GM19455 (cell line): Measurements from ENCODE around the gene FBXO44.
A peak's percentile ranks its signal among the peaks of the same experiment; 100 is the strongest.
"Not testable (repeated sequence)": the region's sequence is repeated elsewhere in the genome, so short reads cannot be mapped to it uniquely, and the experiment has no call there.

ENCODE experiments used
- ATAC-seq: cut with Tn5 transposase; IDR thresholded peaks from one replicate; pipeline ENCODE4 v1.9.1; 2021; ENCODE audit not compliant: unreplicated experiment

The FBXO44 gene, protein sequence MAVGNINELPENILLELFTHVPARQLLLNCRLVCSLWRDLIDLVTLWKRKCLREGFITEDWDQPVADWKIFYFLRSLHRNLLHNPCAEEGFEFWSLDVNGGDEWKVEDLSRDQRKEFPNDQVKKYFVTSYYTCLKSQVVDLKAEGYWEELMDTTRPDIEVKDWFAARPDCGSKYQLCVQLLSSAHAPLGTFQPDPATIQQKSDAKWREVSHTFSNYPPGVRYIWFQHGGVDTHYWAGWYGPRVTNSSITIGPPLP

DNA sequence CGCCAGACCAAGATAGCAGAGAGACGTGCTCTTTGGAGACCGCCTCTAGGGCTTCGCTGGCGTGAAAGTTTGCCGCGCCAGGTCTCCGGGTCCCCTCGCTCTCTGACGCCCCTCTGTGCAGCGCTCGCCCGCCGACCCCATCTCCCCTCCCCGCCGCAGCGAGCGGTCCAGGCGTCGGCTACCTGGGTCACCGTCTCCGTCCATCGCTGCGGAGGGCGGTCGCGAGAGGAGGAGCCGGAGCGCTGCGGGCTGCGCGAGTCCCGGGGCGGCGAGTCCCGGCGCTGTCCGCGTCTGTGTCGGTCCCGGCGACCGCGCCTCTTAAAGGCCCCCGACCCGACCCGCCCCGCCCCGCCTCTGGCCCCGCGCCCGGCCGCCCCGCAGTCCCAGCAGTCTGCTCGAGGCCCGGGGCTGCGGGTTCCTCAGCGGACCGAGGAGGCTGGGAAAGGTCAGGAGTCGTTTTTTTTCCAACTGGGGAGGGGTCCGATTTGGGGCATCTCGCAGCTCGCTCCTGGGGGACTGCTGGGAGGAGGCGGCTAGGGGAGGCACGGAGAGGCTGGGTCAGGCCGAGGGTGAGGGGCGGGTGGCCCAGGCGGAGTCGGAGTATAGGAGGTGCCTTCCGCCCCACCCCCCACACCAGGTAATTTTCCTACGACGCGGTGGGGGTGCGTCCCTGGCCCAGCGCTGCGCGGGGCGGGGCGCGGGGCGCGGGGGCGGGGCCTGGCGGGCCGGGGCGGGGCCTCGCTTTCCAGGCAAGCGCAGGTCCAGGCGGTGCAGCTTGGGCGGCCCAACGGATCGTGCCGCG lies at the start of gene FBXO44, which contains the start of gene FBXO2:
Gene FBXO44, plus strand, starts transcription at position 741 of the 802 bp plus-strand sequence. CDS start 959 bp downstream, outside the sequence.
Gene FBXO2, minus strand, starts transcription at position 293 of the 802 bp plus-strand sequence. Its CDS starts 89 bp downstream, at position 204.
- ATAC-seq, result peak; percentile 65

DNA sequence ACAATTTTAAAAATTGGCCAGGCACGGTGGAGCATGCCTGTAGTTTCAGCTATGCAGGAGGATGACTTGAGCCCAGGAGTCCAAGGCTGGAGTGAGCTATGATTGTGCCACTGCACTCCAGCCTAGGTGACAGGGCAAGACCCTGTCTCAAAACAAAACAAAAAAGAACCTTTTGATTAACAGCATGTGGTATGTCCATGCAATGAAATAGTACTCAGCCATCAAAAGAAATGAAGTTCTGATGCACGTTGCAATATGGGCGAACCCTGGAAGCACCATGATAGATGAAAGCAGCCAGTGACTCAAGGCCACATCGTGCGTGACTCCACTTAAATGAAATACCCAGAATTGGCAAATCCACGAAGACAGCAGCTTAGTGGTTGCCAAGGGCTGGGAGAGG lies 47.9 kb upstream of the FBXO44 start:
- no peak for ATAC-seq

DNA sequence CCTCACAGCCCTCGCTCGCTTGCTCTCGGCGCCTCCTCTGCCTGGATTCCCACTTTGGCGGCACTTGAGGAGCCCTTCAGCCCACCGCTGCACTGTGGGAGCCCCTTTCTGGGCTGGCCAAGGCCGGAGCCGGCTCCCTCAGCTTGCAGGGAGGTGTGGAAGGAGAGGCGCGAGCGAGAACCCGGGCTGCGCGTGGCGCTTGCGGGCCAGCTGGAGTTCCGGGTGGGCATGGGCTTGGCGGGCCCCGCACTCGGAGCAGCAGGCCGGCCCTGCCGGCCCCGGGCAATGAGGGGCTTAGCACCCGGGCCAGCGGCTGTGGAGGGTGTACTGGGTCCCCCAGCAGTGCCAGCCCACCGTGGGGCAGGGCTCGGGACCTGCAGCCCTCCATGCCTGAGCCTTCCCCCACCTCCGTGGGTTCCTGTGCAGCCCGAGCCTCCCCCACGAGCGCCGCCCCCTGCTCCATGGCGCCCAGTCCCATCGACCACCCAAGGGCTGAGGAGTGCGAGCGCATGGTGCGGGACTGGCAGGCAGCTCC lies 46.0 kb upstream of the FBXO44 start:
- not testable (repeated sequence) for ATAC-seq

DNA sequence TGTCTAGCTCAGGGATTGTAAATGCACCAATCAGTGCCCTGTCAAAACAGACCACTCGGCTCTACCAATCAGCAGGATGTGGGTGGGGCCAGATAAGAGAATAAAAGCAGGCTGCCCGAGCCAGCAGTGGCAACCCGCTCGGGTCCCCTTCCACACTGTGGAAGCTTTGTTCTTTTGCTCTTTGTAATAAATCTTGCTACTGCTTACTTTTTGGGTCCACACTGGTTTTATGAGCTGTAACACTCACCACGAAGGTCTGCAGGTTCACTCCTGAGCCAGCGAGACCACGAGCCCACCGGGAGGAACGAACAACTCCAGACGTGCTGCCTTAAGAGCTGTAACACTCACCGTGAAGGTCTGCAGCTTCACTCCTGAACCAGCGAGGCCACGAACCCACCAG lies 45.3 kb upstream of the FBXO44 start:
- ATAC-seq, result not testable (repeated sequence)

DNA sequence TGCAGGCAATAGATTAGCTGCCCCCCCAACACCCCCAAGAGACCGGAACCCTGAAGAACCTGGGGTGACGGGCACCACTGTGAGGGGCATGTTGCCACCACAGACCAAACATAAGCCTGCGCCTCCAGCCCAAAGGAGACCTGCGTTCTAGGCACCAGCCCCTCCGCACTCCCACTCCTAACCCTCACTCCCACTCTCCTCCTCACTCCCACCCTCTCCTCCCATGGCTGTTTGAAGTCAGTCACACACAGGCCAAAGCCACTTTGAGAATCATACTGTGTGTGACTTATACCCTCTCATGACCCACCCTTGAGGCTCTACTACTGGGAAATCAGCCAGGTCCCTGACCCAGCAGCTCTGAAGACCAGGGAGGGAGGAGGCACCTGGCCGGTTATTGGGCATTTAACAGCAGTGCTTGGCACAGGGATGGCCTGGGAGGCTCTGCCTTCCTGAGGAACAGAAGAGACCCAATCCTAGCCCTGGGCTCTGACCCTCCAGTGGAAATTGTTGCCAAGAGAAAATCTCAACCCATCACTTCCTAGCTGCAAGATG lies 44.0 kb upstream of the FBXO44 start:
- ATAC-seq, result no peak

DNA sequence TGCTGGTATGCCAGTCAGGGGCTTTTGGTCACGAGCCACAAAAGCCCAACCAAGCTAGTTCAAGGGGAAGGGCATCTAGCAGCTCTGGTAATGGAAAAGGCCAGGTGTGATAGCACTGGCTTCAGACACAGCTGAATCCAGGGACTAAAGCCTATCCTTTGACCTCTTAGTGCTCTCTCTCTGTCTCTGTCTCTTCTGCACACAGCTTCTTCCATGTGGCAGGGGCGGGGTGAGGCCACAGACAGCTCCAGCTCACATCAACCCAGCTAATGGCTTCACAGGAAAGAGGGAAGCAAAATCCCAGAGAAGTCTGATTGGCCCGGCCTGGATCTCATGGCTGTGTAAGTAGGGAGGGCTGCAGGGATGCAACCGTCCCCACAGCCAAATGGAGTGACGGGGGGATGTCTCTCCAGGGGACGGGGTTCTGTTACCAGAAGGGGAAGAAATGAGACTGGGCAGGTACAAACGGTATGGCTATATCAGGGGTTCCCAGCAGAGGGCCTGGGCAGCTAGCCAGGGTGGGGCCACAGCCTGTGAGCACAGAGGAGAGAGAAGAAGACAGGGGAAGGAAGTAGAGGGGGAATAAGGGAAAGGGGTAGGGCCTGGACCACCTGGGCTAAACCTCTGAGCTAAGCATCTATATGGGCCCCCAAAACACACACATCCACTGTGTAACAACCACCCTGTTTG lies 42.9 kb upstream of the FBXO44 start:
- no peak for ATAC-seq

DNA sequence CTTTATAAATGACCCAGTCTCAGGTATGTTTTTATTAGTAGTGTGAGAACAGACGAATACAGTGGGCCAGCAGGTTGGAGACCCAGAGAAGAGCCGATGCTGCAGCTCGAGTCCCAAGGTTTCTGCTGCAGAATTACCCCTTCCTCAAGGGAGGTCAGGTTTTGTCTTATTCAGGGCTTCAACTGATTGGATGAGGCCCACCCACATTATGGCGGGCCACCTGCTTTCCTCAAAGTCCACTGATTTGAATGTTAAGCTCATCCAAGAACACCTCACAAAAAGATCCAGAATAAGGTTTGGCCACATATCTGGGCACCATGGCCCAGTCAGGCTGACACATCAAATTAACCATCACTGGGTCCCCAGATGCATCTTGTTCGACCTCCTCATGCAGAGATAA lies 41.3 kb upstream of the FBXO44 start:
- ATAC-seq, result no peak

DNA sequence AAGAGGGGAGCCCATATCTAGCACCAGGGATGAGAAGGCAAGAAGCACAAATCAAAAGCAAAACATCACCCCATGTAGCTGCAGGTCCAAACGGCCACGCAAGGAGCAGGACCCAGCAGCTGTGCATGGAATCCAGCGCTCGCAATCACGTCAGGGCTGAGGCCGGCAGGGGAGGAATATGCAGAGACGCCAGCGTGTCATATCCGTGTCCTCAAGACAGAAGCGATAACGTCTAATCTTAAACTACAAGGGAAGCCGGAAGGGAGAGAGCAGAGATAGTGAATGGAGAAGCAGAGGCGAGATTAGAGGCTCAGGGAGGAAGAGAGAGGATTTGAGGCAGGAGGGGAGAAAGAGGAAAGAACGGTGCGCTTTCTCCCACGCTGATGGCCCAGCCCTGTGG lies 39.6 kb upstream of the FBXO44 start:
- no peak for ATAC-seq

DNA sequence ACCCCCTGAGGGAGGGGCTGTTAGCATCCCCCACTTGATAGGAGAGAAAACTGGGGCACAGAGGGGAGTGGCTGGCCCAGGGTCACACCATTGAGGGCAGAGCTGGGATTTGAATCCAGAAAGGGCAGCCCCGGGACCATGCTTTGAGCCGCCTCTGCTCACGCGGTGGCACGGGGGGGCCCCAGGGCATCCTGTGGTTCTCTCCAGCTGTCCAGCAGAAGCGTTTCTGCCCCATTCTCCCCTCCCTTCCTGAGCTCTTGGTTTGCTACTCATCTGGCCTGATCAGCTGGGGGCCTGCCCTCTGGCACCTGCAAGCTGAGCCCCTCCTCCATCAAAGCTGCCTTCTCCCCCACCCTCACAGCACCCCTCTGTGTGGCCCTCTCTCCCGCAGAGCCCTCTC lies 37.9 kb upstream of the FBXO44 start:
- ATAC-seq, result no peak

DNA sequence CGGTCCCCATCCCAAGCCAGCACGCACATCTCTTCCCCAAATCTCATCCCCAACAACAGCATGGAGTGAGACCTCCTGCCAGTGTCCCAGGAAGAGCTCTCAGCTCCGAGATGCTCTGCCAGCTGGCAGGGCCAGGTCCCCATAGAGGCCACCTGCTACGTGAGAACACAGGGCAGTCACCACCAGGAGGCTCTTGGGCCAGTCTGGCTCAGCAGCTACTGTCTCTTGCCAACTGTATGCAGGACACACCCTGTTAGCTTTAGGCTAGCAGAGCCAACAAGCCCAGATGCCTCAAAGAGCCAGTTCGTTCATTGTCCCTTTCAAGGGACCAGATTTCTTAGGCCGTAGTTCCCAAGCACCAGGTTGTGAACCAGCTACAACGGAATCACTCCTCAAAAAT lies 37.4 kb upstream of the FBXO44 start:
- ATAC-seq, result no peak

DNA sequence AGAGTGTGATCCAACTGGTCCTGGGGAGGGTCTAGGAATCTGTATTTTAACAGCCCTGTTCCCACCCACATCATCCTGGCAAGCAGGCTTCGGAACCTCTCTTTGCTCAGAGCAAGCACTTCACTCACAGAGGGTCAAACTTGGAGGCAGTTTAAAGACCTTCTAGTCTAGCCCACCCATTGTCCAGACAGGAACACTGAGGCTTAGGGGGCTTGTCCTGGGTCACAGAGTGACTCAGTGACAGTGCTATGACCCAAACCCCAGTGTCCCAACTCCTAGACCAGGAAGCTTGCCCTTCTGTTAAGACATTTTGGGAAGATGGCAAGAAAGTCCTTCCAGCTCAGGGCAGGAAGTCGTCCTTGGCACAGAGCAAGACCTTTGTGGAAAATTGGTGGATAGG lies 36.9 kb upstream of the FBXO44 start:
- no peak for ATAC-seq

DNA sequence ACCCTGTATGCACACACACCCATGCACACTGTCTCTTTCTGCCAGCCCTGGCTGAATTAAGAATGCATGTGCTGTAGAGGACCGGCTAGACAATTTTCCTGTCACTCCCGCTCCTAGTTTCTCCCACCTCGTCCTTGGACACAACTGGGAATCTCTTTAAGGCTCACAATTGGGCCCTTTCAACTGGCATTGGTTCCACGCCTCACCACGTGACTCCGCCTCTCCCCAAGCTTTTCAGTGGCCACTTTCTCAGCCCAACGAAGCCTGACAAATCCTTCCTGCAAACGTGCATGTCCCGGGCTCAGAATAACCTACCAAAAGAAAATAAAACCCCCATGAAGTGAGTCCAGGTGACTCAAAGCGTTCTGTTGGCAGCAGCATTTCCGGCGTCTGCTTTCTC lies 34.3 kb upstream of the FBXO44 start:
- no peak for ATAC-seq

DNA sequence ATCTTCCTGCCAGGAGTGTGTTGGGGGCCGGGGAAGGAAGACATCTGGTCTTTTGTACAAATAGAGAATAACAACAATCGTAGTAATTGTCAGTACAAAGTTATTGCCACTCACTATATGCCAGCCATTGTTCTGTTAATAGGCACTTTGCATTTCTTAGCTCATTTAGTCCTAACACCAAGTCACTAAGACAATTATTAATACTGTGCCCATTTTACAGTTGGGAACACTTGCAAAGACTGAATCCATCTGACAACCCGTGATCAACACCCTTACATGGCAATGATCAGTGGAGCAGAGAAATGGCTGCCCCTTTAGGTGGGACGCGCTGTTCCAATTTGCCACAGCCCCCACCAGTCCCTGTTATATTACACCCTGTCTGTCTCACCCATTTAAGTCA lies 33.8 kb upstream of the FBXO44 start:
- ATAC-seq, result no peak

DNA sequence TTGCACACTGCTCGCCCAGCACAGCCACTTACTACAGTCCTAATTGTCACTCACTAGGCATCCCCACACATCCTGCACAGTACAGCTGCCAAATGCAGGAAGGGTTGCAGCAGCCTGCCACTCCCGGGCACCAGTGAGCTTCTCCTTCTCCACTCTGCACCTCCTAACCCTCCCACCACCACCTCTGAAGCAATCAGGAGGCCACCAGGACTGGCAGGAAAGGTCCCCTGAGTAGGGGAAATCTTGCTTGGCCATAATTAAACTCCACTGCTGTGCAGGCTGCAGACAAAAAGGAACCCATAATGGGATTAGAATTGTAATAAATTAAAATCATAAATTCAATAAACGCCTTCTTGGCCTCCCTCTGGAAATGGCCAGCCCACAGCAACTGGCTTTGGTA lies 32.3 kb upstream of the FBXO44 start:
- no peak for ATAC-seq

DNA sequence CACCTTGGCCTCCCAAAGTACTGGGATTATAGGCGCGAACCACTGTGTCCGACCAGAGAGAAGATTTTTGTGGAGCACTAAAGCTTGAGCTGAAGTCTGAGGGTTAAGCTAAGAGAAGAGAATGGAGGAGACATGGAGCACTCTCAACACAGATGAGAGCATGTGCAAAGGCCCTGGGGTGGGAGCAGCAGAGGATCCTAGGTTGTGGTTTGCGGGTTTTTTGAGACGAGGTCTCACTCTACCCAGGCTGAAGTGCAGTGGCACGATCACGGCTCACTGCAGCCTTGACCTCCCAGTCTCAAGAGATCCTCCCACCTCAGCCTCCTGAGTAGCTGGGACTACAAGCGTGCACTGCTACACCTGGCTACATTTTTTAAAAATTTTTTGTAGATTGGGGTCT lies 31.0 kb upstream of the FBXO44 start:
- ATAC-seq, result no peak

DNA sequence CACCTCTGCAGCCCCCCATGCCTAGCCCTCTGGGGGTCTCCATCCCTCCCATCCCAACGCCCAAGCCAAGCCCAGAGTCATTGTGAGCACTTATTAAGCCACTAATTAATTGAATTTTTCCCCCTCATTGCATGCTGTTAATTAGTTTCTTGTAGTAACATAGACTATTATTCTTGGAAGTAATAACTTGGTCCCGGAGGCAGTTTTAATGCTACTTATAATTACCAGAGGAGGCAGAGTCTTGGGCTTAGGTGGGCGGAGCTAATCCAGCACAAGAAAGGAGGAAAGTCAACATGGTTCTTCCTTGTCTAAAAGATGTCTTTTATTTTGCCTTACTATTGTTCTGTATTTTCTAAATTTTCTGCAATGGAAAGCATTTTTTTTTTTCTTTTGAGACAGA lies 28.1 kb upstream of the FBXO44 start:
- ATAC-seq, result no peak

DNA sequence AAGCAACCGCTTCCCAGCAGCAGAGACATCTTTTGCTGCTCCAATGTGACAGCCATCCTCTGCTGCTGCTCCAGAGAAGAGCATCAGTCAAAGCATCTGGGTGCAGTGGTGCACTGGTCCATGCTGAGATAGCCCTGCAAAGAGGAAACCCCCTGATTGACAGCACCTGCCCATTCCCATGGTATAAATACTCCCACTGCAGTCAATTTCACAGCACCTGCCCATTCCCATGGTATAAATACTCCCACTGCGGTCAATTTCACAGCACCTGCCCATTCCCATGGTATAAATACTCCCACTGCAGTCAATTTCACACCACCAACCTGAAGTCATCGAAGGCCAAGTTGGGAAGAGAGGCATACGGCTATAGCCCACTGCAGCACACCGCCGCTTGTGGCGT lies 25.9 kb upstream of the FBXO44 start:
- no peak for ATAC-seq

DNA sequence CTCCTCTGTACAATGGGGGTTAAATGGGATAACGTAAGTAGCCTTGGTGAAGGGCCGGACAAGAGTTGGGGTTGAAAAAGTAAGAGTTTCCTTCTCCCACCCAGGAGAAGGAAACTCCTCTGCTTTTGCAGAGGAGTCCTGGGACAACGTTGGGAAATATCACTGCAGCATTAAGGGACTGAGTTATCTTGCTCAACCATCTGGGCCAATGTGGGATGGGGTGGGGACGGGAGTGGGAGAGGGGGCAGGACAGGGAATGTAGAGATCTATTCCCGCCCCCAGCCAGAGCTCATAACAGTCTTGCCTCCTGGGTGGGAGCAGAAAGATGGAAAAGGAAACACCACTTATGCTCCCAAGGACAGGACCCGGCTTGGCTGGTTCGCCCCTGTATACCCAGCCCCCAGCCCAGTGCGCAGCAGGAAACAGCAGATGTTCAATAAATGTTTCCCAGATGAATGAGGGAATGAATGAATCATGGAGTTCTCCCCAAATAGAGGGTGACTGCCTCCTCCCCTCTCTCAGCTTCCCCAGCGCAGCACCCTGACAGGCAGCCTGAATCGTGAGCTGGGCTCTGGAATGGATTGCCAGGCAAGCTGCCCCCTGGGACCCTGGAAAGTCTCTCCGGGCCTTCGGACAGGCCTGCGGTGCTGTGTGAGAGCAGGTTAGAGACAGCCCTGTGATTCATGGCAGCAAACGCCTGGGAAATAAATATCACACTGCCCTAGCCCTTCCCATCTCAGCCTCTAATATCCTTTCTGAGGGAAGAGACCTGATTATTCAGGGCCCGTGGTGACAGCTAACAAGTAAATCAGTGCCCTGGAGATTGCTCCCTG lies 25.3 kb upstream of the FBXO44 start:
- ATAC-seq, result no peak

DNA sequence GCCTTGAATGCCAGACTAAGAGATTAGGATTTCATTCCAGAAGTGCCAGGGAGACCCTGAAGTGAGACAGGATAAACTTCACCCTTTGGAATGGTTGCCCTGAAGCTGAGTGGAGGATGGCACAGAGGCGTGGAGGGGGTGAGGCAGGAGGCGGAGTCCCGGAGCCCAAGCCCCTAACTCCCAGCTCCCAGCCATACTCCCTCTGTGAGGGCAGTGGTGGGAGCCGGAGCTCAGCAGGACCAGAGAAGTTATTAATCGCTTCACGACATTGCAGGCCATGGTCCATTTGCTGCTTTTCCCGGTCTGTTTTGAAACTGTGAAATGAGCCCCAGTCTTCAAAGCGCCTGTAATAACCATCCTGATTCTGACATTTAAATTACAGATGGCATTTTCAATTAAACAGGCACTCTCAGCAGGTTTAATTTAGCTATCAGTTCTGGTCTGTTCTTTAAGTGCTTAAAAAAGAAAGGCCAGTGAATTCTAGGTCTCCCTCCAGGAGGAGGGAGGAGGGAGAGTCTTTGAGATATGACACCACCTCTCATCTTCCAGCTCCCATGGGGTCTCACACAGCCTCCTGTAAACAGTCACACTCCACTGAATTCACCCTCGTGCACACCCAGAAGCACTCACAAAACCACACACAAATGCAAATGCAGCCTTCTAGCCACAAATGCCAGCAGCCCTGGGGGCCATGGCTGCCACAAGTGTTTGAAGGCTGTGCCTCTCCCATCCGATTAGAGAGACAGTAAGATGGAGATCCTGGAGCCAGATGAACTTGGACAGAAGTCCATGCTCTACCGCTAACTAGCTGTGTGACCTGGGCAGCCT lies 20.1 kb upstream of the FBXO44 start:
- no peak for ATAC-seq

DNA sequence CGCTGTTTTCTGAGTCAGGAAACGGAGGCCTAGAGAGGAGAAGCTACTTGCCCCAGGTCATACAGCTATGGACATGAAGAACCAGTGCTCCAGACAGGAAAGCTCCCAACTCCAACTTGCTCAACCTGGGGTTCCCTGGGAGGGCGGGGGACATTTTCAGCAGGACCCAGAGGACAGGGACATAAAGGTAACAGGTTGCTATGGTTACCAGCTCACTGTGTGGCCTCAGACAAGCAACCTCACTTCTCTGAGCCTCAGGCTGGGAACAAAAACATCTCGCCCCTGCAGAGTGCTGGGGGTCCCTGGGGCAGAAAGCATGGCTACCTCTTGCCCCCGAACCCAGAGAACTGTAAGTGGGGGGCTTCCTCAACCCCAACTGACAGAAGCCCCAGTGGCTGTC lies 16.6 kb upstream of the FBXO44 start:
- no peak for ATAC-seq
